GM19238 (cell line): Measurements from ENCODE around the gene STRIP2.
"Not testable (repeated sequence)": the region's sequence is repeated elsewhere in the genome, so short reads cannot be mapped to it uniquely, and the experiment has no call there.

Experiments used
- DNase-seq: peaks from one replicate; pipeline ENCODE4 v3.0.0; 2011; ENCODE audit warnings: low spot score; ENCODE audit not compliant: insufficient read length

The STRIP2 gene

DNA sequence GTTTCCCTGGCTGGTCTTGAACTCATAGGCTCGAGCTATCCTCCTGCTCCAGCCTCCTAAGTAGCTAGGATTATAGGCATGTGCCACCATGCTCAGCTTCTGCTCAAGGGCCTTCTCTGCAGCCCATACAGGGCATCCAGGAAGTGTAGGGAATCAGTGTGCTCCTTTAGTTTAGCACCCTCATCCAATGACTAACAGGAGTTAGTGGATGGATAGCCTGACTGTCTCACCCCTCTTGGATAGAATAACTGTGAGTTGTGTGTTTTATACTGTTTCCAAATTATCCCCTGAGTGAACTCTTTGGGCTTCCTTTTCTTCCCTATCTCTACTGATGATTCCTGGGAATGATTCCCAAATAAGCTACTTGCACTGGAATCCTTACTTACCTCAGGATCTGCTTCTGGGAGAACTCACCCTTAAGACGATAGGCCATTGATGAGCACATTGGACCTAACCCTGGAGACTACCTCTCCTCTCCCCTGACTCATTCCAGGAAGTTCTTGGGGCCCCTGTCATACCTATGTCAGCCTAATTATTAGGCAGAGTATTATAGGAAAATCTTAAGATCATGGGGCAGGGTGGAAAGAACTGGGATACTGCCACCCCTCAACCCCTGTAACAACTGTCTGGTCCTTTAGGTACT is 18.5 kb downstream of the STRIP2 start:
- no peak for DNase-seq

DNA sequence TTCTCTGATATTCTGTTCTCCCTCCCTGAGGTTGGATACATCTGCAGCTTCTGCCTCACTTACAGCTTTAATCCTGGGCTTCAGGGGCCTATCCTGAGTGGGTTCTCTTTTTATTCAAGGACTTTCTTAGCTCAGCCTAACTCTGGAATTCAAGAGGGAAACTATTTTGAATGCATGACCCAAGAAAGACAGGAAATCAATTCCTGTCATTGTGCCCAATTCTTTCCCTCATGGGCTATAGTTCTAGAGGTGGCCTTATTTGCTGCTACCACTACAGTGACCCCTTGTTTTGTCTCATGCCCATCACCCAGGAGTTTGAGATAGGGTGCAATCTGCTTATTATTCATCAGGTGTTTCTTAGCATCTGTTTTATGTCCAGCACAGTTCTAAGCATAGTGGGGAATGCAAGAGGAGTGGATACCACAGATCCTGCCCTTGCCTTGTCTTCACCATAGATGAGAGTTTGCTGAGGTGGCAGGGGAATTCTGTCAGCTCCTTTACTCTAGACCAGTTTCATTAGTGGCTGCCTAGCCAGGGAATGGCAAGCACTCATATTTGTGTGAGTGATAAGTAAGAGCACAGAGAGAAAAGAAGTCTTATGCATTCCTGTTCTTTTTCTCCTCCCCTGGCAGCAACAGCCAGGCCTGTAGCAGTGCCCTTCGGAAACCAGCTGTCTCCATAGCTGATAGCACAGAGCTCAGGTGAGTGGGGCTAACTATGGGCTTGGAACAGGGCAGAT is 19.4 kb downstream of the STRIP2 start:
- DNase-seq: no peak

DNA sequence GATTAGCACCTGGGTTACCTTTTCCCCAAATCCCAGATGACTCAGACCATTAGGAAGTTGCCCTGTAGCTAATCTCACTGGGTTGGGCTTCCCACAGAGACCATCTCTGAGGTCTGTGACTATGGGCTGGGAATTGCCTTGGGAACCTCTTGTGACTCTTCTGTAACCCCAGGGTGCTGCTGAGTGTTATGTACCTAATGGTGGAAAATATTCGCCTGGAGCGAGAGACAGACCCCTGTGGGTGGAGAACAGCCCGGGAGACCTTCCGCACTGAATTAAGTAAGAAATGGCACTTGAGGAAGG is 20.0 kb downstream of the STRIP2 start:
- no peak for DNase-seq

DNA sequence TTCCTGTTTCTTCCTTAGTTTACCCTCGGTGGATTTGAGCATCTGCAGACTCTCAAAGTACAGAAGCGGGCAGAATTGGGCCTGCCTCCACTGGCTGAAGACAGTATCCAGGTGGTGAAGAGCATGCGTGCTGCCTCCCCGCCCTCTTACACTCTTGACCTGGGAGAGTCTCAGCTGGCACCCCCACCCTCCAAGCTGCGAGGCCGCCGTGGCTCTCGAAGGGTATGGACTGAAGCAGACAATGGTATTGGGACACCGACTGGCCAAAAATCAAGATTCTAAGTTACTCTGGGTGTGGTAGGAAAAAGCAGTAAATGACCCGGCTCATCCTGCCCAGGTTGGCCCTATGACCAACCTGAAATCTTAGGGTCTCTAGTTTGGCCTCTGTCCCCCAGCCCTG is 22.2 kb downstream of the STRIP2 start:
- no peak for DNase-seq

DNA sequence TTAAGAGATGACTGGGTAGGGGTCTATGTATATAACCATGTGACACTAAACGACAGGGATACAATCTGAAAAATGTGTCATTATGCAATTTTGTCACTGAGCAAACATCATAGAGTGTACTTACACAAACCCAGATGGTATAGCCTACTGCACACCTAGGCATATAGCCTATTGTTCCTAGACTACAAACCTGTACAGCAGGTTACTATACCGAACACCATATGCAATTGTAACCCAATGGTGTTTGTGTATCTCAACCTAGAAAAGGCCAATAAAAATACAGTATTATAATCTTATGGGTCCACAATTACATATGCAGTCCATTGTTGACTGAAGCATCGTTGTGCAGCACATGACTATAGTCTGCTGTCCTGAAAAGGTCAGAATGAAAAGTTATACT is 22.9 kb downstream of the STRIP2 start:
- no peak for DNase-seq

DNA sequence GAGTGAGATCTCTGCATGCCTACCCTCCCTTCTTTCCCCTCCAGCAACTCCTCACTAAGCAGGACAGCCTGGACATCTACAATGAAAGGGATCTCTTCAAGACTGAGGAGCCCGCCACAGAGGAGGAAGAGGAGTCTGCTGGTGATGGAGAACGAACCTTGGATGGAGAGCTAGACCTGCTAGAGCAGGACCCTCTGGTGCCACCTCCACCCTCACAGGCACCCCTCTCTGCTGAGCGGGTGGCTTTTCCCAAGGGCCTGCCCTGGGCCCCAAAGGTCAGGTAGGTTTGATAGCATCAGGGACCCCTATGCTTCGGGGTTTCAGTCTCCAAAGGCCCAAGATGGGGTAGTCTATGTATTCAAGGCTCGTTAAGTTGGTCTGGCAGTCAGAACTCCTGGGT is 23.9 kb downstream of the STRIP2 start:
- DNase-seq: no peak

DNA sequence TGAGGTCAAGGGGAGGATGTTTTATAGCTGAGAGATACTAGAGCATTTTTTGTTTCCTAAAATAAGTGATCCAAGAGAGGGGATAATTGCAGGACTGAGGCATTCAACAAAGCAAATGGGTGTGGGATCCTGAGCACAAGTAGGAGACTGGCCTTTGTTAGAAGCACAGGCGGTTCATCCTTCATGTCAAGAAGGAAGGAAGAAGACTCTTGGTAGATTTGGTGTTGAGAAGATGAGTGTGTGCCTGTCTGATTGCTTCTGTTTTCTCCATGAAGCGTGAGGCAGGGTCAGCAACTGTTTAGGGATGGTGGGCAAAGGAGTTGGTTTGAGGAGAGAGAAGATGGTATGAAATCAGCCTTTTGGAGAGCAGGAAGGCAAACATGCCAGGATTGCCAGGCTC is 27.6 kb downstream of the STRIP2 start:
- no peak for DNase-seq

DNA sequence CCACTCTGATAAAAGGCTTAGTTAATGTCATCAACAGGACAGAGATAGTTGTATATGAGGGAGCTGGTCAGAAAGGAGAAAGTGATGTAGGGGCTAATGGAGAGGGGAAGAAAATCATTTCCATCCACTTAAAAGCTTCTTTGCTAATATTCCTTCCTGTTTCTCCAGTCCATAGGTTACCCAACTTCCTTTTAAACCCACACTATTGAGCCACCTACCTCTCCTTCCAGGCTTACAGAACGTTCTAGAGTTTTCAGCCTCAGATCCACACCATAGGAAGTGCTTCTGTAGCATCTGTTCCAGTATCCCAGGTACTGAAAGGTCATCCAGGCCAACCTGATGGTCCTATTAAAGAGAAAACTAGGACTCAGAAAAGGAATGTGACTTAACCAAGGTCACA is 28.2 kb downstream of the STRIP2 start:
- DNase-seq: no peak

DNA sequence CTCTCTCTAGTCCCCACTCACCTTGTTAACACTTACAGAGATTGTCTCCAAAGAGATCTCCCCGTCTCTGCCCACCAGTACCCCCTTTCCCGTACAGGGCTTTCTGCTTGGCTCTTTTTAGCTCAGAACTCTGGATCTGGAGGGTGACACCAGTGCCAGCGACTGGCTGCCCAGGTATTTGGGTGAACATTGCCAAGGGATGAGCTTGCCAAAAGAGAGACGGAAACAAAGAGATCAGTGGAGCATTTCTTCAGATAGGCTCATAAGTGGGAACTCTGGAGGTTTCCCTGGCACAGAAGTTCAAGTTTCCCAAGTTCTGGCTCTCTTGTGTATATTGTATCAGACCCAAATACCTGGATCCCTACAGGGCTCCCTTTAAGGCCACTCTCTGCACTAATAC is 30.0 kb downstream of the STRIP2 start:
- DNase-seq: no peak

DNA sequence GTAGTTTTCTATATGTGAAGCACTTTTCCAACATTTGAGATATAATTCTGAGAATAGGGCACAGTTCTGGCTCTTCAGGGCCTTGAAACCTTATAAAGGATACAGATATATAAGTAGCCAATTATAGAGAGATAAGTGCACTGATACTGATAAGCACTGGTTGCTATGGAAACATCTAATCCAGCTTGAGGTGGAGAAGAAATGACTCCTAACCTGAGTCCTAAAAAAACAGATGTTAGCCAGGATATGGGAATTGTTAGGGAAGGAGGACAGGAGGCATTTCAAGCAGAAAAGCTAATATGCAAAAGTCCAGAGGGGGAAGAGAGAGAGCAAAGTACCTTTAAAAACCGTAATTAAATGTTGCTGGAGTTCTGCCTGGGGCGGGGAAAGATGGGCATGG is 30.8 kb downstream of the STRIP2 start:
- no peak for DNase-seq

DNA sequence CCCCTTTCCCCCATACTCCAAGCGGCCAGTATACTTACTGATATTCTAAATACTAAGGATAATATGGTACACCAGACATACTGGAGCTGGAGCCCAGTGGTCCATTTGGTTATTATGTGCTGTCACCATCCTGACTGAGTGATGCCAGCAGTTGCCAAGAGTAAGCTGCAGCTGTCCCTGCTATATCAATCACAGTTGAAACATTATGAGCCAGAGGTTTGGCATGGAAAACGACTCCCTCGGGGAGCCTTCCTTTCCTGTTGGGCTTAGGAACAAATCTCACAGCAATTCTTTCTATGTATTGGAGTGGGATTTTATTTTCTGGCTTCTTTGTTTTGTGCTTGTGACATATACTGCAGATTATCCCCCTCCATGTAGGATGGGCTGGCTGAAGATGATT is 32.6 kb downstream of the STRIP2 start:
- DNase-seq: no peak

DNA sequence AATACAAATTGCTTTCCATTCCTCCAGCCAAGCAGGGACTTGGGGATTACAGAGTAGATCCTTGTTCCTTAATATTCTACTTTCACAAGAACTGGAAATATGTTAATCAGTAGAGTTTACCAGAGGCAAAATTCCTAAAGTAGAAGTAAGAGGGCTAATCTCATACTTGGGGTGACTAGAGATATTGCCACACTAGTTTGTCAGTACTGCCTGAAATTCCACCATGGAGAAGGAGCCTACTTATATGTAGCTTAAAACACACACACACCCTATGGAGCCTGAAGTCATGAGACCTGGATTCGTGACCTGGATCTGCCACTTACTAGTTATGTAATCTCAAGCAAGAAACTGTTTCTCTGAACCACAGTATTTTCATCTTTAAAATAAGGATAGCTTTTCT is 33.9 kb downstream of the STRIP2 start:
- DNase-seq: no peak

DNA sequence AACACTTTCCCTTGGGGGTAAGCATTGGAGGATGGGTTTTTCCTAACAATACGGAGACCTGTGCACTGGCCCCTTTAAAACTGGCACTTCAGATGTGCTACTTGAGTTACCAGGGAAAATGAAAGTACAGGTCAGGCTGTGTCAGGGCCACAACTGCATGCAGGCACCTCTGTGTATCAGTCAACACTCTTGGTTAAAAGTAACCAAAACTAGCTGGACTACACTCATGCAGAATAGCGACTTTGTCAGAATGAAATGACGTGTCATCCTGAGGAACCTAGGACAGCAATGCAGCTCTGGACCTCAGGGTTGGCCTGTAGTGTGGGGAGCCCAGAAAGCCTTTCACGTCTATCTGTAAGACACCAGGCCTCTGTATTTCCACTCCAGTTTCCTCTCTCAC is 34.3 kb downstream of the STRIP2 start:
- peak; percentile 14 for DNase-seq

DNA sequence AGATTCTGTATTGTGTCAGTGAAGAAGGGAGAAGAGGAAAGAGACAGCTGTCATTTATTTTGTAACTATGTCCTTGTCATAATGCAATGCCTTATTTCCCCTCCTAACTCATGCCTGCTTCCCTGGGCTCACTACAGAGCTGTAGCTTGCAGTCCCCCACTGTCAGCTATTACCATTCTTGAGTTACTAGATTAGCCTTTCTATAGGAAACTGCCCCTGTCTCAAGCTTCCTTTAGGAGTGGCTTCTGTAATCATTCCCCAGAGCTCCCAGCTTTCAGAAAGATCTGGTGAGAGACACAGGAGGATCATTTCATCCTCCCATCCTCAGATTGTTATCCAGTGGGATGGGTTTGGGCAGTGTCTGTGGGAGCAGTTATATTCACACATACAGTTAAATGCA is 35.7 kb downstream of the STRIP2 start:
- DNase-seq: no peak

DNA sequence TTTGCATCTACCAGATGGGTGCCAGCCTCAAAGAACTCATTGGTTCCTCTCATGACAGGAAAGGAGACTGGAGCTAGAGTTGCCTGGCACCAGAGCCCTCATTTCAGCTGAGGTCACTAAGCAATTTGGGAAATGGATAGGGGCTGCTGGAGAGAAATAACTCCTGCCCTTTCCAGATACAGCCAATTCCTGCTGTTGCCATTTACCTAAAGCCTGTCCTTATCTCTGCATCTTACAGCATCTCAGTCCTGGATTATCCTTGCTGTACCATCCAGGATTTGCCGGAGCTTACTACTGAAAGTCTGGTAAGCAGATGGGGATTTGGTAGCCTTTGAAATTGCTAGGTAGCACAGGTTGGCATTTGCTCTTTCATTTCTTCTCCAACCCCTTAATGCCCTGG is 36.2 kb downstream of the STRIP2 start:
- no peak for DNase-seq

DNA sequence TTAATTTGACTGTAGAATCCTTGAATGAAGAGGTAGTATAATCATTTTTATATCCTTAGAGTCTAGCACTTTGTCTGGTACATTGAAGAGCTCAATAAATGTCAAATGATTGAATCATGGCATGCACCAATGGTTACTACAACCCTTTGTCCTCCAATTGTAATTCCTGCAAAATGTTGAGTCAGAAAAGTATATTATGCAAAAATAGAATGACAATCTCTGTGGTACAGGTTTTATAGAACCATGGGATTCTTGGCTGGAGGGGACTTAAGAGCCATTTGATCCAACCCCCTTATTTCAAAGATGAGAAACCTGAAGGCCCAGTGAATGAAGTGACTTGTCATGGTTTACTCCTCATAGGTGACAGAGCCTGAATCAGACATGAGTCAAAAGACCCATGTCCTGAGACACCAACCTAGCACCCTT is 37.2 kb downstream of the STRIP2 start:
- DNase-seq: no peak

DNA sequence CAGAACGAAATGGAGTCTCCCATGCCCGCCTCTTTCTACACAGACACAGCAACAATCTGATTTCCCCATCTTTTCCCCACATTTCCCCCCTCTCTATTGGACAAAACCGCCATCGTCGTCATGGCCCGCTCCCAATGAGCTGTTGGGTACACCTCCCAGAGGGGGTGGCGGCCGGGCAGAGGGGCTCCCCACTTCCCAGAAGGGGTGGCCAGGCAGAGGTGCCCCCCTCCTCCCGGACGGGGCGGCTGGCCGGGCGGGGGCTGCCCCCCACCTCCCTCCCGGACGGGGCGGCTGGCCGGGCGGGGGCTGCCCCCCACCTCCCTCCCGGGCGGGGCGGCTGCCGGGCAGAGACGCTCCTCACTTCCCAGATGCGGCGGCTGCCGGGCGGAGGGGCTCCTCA is 41.7 kb downstream of the STRIP2 start:
- DNase-seq: not testable (repeated sequence)

DNA sequence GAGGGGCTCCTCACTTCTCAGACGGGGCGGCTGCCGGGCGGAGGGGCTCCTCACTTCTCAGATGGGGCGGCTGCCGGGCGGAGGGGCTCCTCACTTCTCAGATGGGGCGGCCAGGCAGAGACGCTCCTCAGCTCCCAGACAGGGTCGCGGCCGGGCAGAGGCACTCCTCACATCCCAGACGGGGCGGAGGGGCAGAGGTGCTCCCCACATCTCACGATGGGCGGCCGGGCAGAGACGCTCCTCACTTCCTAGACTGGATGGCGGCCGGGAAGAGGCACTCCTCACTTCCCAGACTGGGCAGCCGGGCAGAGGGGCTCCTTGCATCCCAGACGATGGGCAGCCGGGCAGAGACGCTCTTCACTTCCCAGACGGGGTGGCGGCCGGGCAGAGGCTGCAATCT is 42.2 kb downstream of the STRIP2 start:
- not testable (repeated sequence) for DNase-seq

DNA sequence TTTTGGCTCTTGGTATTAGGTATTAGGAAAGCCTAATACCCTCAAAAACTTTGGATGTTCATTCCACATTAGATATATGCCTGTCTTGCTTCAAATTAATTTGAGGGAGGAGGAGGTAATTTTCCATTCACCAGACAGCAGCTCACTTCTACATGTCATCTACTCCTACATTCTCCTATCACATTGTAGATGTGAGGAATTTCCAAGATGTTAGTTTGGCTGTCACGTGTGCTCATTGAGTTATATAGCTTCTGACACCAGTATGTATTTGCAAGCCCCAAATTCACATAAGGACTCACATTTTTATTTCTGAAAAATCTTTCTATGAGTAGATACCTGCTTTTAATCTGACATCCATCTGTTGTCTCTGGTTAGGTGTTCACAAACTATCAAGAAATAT is 45.6 kb downstream of the STRIP2 start:
- DNase-seq: no peak

DNA sequence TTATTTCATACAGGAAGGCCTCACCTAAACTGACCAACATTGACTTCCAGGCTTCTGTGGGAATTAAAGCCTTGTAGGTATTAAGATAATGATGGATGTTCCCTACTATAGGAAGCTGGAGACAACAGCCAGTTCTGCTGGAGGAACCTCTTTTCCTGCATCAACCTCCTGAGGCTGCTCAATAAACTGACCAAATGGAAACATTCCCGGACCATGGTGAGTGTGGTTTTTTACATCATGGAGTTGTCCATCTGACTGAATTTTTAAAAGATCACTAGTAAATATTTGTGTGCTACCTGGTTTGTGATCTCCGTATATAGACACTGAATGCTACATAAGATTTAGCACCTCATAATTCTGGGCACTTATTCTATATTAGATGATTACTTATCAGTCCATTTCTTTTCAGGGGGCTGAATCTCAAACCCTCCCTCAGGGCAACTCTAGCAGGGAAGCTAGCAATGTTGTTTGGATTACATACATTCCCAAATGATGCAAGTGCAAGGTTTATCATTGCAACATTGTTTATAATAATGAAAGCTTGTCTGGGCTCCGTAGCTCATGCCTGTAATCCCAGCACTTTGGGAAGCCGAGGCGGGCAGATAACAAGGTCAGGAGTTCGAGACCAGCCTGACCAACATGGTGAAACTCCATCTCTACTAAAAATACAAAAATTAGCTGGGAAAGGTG is 46.6 kb downstream of the STRIP2 start:
- DNase-seq: no peak

DNA sequence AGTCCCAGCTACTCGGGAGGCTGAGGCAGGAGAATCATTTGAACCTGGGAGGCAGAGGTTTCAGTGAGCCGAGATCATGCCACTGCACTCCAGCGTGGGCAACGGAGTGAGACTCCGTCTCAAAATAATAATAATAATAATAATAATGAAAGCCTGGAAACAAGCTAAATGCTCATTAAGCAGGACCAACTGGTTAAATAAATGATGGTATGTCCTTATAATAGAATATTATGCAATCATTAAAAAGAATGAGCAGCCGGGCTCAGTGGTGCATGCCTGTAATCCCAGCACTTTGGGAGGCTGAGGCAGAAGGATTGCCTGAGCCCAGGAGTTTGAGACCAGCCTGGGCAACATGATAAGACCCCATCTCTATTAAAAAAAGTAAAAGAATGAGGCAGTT is 47.1 kb downstream of the STRIP2 start:
- not testable (repeated sequence) for DNase-seq

DNA sequence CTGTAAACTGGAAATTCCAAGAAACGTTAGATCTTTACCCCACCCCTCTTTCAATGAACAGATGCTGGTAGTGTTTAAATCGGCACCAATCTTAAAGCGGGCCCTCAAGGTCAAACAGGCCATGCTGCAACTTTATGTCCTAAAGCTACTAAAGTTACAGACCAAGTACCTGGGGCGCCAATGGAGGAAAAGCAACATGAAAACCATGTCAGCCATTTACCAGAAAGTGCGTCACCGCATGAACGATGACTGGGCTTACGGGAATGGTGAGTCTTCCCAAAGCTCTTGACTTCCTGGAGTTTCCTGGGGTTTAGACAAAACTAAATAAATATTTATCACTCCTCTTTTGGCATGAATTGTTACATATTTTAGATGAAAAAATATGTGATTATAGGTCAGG is 48.5 kb downstream of the STRIP2 start:
- no peak for DNase-seq

DNA sequence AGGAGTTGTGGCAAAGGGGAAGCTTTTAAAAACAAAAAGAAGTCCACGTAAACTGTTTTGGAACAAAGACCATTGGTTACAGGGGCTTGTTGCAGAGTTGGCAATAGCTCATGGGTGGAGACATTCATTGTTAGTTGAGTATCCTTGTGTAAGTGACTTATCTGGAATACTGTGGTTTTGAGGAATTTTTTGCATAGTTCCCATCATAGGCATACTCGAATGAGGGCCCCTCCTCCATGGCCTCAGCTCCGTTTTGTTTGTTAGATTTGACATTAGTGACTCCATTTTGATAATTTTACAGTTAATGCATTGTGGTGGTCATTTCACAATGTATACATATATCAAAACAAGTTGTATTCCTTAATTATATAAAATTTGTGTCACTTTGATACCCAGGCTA is 55.3 kb downstream of the STRIP2 start:
- DNase-seq: no peak
